Mammary epithelial cell (primary cell): Measurements from ENCODE around the gene TCTN3.

Experiments used
- CTCF ChIP-seq, 2 donors: IDR thresholded peaks in 1 of 2; conservative IDR thresholded peaks in 1 of 2; 2 replicates each; pipeline ENCODE4 v1.5.1; 2011 to 2012; ENCODE audit warnings: inconsistent platforms in 2 of 2, low read length in 2 of 2, mild to moderate bottlenecking in 2 of 2, control low read depth in 1 of 2, low read depth in 1 of 2; ENCODE audit not compliant: insufficient read depth in 1 of 2; ENCODE audit errors: extremely low read depth in 1 of 2
- EZH2 ChIP-seq: IDR thresholded peaks from 2 replicates; pipeline ENCODE4 v1.6.1; 2012; ENCODE audit warnings: low read length, inconsistent platforms, borderline replicate concordance

GRCh38 chr10:95742962-95743535 is 49.3 kb upstream of the TCTN3 start:
- no peak for TF ChIP-seq EZH2
- TF ChIP-seq CTCF (conservative IDR thresholded peaks at IDR 0.05 in 1 of 2, IDR thresholded peaks at IDR 0.05 in 1 of 2; ENCODE audit: extremely low read depth in 1 of 2, insufficient read depth in 1 of 2, low read depth in 1 of 2, low read length in 2 of 2) = no peak
